Astrocyte of the hippocampus (primary cell): ENCODE data around the gene PLPPR1.
"Not testable (repeated sequence)": the region's sequence is repeated elsewhere in the genome, so short reads cannot be mapped to it uniquely, and the experiment has no call there.

Experiments used
- DNase-seq: peaks from one replicate; pipeline ENCODE4 v3.0.0; 2011; ENCODE audit warnings: low read depth, low spot score

The PLPPR1 gene

DNA sequence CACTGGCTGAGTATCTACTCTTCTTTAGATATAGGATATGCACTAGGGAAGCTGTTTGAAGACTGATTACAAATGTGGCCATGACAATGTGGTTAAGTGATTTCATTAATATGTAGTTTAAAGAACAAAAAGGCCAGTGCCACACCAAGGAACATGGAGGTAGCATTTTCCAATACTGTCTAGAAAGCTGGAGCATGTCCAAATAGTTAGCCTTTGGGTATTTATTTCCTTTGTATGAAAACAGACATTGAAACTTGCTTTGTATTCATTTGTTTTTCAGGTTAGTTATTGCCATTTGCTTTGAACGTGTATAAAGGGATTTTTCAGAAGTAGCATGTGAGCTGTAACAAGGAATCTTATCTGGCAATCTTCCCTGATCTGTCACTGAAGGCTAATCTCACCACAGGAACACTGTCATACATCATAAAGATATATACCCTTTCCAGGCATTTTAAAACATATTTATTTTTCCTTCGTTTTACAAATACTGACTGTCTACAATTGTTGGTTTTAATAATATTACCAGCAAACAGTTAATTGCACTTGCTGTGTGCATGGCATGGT, 93.4 kb downstream of the PLPPR1 start:
- DNase-seq: no peak

DNA sequence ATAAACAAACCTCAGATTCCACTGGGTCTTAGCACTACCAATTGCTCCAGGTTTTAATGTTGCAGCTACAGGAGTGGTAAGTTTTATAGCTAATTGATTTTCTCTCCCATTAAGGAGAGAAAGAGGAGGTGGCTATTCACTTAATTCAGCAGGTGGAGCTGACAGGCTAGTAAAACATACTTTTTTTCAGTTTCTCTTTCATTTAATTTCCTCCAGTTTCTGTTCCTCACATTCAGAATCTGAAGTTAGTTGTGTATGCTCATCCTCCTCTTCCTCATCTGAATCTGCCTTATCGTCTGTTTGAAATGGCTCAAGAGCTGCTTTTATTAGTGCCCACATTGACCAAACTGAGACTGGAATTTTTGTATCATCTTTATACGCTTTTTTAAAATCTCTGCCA, 98.0 kb downstream of the PLPPR1 start:
- no peak for DNase-seq

- DNase-seq: not testable (repeated sequence)
Observed at GRCh38 chr9:101127369-101127768, 98.8 kb downstream of the PLPPR1 start.

DNA sequence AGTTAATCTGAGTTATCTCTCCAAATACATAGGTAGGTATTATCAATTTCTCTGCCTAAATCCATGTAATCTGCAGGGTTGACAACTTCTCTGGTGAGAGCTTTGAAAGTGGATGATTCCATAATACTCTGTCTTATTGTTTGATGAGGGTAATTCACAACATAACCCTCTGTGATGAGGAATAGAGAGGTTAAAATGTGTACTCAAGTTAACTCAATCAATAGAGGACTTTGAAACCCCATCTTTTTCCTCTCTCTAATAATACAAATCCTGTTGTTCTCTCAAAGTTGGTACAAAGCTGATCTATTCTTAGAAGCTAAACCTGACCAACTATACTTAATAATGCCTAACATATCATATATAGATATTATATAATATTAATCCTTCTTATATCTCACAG, 100.1 kb downstream of the PLPPR1 start:
- no peak for DNase-seq

- DNase-seq: no peak
Observed at GRCh38 chr9:101130054-101130453, 101.5 kb downstream of the PLPPR1 start.

- no peak for DNase-seq
Observed at GRCh38 chr9:101131326-101131725, 102.8 kb downstream of the PLPPR1 start.

DNA sequence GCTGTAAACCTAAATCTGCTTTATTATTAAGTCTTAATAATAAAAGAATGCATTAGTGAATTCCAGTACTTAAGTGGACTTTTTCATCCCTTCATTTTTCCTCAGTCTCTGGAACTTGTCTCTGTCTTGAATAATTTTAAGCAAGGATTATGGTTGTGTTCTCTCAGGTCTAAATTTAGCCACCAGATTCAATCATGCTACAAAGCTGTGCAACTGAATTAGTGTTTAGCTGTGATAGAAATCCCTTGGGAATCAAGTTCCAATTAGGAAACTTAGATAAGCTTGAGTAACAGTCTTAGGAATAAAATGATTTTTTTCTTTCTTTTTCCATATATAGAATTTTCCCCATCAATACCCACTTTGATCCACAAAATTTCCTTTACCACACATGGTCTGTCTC, 104.3 kb downstream of the PLPPR1 start:
- DNase-seq: no peak

DNA sequence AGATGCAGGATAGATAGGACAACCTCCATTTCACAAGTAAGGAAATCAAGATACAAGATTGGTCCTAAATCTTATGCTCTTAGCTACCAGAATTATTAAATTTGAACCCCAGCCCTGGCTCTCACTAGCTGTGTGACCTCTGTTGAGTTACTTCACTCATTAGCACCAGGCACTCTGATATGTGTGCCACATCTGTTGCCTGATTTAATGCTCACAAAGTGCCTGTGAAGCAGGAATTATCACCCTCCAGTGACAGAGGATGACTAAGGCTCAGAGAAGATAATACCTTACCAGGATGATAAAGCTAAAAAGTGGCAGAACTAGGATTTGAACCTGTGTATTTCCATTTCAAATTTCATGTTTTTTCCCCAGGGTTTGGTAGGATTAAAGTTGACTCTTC, 110.0 kb downstream of the PLPPR1 start:
- no peak for DNase-seq

- DNase-seq: peak; percentile 45
Observed at GRCh38 chr9:101139082-101139481, 110.6 kb downstream of the PLPPR1 start.

DNA sequence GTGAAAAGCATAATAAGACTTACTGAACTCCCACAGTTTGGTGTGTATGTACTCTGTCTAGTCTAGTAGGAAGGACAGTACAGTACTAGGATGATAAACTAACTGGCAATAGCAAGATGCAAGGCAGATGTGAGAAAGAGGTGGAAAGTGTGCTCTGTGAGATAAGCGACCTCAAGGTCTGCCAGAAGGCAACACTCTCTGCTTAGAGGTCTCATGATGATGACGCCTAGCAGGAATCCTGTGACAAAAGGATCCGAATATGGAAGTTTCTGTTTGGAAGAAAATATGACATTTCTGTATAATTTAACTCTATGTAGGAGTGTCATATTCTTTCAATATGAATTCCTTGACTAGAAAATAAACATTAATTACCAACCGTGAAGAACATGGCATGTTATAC, 112.2 kb downstream of the PLPPR1 start:
- DNase-seq: no peak

GRCh38 chr9:101146508-101146907, 118.0 kb downstream of the PLPPR1 start:
- DNase-seq: no peak

DNA sequence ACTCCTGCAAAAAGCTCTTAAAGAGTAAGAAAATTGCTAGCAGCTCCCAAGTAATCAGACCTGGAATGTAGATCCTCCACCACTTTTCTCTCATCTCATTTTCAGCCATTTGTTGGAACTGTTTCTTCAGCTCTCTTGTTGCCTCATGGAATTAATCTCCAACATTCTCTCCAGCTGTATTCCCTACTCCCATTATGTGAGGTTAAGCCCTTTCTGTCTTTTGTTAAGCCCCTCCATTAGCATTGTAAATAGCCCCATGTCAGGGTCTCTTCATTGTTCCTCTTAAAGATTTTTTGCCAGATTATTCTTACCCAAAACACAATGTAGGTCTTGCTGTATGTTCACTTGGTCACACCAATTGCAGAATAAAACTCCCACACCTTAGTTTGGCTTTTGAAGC, 119.8 kb downstream of the PLPPR1 start:
- DNase-seq: no peak

GRCh38 chr9:101158361-101158760, 129.8 kb downstream of the PLPPR1 start:
- DNase-seq: no peak

DNA sequence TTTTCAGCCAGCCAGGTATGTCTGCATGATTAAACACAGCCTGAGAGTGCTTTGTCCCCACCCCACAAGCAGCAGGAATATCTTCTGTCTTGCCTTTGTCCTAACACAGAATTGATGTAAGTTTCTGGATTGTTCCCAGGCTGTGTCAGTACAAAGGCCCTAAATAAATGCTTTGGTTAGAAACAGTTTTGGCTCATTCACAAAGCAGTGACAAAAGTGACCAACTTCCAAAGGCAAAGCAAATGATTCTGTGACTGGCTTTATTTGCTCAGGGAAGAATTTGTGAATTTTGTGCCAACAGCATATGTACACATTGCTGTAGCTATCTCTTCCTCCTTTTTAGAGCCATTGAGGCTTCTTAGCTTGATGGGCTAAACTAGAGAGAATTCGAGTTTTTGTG, 133.7 kb downstream of the PLPPR1 start:
- no peak for DNase-seq

DNA sequence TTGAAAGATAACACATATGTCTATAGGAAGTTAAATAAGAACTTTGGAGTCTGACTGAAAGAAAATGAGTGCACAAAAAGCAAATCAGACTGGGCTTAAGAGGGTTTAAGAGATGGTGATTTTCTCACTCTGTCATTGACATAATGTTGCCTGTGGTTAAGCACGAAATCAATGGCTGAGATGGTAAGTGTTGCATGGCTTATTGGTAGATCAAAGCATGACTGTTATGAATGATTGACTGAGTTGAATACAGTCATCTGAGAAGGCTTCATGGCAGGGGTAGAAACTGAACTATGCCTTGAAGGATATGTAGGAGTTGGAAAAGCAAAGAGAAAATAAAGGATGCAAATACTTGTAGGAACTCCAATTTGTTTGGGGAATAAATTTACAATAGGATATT, 136.6 kb downstream of the PLPPR1 start:
- no peak for DNase-seq

- no peak for DNase-seq
Observed at GRCh38 chr9:101167490-101168134, 139.1 kb downstream of the PLPPR1 start.

DNA sequence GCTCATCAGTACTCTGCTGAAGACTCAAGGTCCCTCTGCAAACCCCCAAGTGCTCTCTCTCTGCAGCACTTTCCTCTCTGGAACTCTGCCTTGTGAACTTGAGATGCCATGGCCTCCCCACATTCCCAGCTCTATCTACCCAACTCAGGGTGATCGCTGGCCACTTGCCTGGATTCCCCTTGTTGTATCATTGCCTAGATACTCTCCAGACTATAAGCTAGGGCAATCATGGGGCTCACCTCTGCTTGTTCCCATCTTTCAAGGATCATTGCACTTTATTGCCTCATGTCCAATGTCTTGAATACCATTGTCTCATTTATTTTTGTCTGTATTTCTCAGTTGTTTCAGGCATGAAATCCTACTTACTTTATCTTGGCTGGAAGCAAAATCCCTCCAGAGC, 144.1 kb downstream of the PLPPR1 start:
- DNase-seq: no peak

DNA sequence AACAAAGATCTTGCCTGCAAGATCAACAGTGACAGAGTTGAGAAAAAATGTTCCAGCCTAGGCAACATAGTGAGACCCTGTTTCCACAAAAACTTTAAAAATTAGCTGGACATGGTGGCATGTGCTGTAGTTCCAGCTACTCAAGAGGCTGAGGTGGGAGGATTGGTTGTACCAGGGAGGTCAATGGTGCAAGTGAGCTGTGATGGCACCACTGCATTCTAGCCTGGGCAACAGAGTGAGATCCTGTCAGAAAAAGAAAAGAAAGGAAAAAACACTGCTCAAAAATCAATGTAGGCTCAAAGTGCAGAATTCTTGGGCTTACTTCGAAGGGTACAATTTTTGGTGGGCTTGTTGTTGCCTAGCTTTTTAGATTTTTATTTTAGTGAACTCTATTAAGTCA, 145.4 kb downstream of the PLPPR1 start:
- no peak for DNase-seq

DNA sequence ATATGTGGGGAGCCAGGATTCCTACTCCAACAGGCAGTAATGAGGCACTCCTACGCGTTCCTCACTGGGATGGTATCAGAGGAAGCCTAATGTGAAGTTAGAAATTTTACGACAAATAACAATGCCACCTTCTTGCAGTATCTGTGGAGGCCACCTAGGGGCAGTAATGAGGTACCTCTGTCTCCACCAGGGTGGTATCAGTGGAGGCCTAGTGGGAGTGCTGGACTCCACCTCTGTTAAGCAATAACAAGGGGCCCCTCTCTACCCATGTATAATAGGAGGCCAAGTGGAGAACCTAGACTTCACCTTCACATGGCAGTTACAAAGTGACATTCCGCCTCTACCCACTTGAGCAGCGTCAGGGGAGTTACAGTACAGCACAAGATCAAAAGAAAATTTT, 147.9 kb downstream of the PLPPR1 start:
- DNase-seq: no peak

GRCh38 chr9:101184813-101185278, 156.3 kb downstream of the PLPPR1 start:
- no peak for DNase-seq

GRCh38 chr9:101191723-101192122, 163.2 kb downstream of the PLPPR1 start:
- no peak for DNase-seq

DNA sequence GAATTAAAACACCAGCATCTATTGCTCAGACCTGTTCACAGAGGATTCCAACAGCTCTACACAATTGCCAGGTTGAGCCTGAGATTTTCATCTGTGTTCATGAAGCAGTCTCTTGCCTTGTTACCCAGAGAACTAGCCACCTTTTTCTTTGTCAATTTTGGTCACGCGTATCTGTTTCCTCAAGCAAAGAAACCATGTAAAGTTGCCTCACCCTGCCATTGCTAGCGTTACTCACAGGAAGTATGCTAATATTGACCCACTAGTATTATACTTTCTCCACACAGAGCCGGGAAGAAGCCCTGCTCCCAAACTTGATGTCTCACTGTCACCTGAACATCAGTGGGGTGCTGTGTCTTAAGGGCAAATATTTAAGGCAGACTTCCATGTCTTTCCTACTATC, 168.5 kb downstream of the PLPPR1 start:
- no peak for DNase-seq

- DNase-seq: no peak
Observed at GRCh38 chr9:101200852-101201251, 172.3 kb downstream of the PLPPR1 start.

- peak; percentile 25 for DNase-seq
Observed at GRCh38 chr9:101201630-101202029, 173.1 kb downstream of the PLPPR1 start.
